C4-2B (cell line): ENCODE data around the gene NFE2L2.

Experiments
- CTCF ChIP-seq: fragments of 450-650 bp; conservative IDR thresholded peaks from 2 replicates; pipeline ENCODE4 v1.5.1; 2017; ENCODE audit warnings: mild to moderate bottlenecking
- ZFX ChIP-seq: fragments of 450-650 bp; IDR thresholded peaks from 2 replicates; pipeline ENCODE4 v1.6.1; 2017

DNA sequence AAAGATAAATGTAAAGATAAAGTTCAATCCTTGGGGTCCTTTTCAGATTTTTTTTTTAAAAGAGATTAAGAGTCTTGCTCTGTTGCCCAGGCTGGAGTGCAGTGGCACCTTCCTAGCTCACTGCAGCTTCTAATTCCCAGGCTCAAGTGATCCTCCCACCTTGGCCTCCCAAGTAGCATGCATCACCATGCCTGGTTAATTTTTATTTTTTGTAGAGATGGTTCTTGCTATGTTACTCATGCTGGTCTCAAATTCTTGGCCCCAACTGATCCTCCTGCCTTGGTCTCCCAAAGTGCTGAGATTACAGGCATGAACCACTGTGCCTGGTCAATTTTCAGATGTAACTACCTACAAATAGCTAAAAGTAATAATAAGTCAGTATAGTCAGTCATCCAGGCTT, 21.1 kb downstream of the NFE2L2 start:
- no peak for TF ChIP-seq CTCF
- TF ChIP-seq ZFX = no peak
